Ishikawa (cell line): ENCODE measurements around the gene COX19.

ENCODE experiments used
- EP300 ChIP-seq: IDR thresholded peaks from 2 replicates; pipeline ENCODE4 v1.6.1; 2012; ENCODE audit warnings: borderline replicate concordance
- NFIC ChIP-seq: IDR thresholded peaks from 2 replicates; pipeline ENCODE4 v1.6.1; 2012
- YY1 ChIP-seq: IDR thresholded peaks from 2 replicates; pipeline ENCODE4 v1.6.1; 2012; ENCODE audit warnings: low read depth
- TF ChIP-seq, protein P1 (sequence below): IDR thresholded peaks from 2 replicates; pipeline ENCODE4 v1.6.1; 2012
- TF ChIP-seq, protein P2 (sequence below): IDR thresholded peaks from 2 replicates; pipeline ENCODE4 v1.6.1; 2012

GRCh38 chr7:945147-945555 lies 30.2 kb downstream of the COX19 start:
- TF ChIP-seq NFIC (peak; percentile 61; the same call in 1 of the 2 replicates), YY1 (no peak), EP300 (peak; percentile 82)
- TF ChIP-seq, protein P1, sequence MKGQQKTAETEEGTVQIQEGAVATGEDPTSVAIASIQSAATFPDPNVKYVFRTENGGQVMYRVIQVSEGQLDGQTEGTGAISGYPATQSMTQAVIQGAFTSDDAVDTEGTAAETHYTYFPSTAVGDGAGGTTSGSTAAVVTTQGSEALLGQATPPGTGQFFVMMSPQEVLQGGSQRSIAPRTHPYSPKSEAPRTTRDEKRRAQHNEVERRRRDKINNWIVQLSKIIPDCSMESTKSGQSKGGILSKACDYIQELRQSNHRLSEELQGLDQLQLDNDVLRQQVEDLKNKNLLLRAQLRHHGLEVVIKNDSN, result 0 out of 2 replicates have a peak, but pooled peaks have one; percentile 20
- TF ChIP-seq, protein P2, sequence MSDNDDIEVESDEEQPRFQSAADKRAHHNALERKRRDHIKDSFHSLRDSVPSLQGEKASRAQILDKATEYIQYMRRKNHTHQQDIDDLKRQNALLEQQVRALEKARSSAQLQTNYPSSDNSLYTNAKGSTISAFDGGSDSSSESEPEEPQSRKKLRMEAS, result no peak; the same call in none of the 2 replicates
